Limb (tissue), 2 donors: ENCODE results near the gene IL5RA.
A peak's percentile ranks its signal among the peaks of the same experiment; 100 is the strongest.

ENCODE experiments used
- DNase-seq, 2 donors: peaks; one replicate each; pipeline ENCODE4 v3.0.0-alpha.2; 2016; ENCODE audit errors: extremely low spot score in 2 of 2

IL5RA gene

DNA sequence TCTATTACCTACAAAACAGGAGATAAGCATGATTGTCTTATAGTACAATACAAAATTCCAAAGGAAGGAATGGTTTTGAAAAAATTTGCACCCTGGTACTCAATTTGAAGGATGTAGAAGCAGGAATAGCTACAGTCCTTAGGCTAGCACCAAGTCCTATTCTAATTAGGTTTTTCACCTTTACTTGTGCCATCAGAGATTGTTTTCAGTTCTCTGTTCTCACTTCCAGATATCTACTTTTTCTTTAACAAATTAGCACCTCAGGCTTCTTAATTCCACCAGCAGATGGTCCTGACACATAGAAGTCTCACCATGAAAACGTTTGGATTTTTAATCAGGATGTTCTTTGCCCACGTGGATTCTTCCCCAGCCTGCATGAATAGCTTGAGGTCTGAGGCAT, 43.8 kb downstream of the IL5RA start:
- DNase-seq: no peak

DNA sequence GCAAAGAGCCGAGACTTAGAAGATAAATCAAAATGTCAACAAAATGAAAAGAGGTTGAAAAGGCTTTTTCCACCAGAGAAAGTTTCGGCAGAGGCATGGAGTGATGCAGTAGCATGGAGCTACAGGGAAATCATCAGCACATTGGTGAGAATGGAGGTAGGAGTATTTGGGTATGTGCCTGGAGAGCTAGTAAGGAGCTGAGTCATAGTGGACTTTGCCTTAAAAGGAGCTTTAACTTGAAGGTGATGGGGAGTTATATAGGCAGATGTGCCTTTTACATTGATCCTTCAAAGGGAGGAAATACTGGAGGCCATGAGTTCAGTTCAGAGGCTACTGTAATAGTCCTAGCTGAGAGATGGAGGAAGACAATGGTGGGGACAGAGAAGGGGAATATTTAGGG, 44.3 kb downstream of the IL5RA start:
- DNase-seq: no peak

DNA sequence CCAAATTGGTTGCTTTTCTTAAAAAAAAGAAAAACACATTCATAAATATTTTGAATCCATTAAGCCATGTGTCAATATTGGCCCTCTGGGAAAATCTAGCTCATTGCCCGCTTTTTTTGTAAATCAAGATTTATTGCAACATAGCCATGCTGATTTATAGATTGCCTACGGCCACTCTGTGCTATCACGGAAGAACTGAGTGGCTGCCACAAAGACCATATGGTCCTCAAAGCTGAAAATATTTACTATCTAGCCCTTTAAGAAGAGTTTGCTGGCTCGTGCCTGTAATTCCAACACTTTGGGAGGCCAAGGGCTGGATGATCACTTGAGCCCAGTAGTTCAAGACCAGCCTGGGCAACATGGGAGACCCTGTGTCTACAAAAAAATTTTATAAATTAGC, 45.9 kb downstream of the IL5RA start:
- DNase-seq: no peak

DNA sequence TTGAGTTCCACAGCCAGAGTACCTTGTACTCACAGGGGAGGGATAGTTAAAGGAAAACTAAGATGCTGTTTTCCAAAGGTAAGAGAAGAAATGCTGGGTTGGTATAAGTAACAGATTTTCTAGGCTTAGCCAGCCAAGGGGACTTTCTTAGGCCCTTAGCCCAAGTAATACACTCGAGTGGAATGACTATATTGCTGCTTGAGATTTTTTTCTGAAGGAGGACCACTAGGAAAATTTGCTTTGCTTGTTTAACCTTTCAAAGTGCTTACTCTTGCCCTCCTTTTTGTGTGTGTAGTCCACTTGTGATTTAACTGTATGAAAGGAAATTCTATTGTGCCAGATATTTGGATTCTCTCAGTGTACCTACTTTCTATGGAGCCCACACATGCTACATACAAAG, 50.5 kb downstream of the IL5RA start:
- DNase-seq: no peak

DNA sequence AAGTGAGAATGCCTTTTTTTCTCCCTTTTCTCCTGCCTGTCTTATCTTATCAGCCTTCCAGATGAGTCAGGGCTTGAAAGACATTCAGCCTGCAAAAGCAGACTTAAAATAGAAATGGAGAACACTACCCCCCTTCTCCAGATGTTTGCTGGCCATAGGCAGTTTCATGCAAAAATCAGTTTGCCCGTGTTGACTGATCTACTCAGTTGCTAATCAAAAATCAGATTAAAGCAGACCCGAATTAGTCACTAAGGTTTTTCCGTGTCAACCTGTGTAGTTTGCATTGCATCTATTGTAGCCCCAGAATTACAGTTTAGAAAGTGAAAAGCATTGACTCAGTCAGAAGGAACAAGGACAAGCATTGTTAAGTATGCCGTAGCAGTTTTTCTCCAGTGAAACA, 56.2 kb downstream of the IL5RA start:
- no peak for DNase-seq

DNA sequence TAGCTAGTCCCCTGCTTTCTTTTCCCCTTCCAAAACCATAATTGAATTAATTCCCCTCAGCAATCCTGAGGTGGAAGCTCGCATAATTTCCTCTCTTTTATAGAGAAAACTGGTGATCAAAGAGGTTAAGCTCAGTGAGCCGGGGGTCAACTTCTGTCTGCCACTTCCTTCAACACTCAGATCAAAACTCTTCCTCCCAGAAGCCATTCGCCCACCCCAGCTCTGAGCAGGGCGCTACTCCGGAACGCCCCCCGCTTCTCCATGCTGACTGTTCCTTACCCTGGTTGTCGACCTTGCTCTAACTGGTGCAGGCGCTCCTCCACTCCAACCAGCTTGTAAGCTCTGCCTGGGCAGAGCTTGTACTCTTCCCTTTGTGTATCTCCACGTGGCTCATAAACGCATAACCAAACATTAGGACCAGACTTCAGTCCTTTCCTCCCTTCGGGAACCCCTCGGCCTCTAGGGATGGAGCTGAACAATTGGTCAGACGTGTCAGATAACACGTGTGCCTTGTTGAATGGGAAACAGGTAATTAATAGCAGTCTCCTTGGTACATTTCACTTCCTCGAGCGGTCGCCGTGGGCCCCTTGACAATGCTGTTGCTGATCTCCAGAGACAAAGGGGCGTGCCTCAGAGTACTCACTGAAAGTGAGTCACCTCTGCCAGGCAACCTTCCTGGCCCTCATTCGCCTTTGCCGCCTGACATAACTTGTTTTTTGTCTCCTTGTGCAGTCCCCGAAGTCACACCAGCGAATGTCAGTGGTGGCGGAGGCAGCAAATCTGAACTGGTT, 71.8 kb downstream of the IL5RA start:
- no peak for DNase-seq

DNA sequence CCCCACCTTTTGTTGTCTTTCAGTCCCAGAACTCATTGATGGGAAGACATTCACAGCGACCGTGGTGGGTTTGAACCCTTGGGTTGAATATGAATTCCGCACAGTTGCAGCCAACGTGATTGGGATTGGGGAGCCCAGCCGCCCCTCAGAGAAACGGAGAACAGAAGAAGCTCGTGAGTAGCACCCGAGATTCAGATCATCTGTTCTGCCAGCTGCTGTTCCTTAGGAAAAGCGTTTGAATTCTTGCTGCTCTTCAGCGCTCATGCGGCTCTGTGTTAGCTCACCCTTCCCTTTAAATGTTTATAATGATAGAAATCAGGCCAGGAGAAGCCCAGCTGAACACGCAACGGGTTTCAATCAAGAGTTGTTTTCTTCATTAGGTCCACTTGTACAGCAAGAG, 73.0 kb downstream of the IL5RA start:
- no peak for DNase-seq

DNA sequence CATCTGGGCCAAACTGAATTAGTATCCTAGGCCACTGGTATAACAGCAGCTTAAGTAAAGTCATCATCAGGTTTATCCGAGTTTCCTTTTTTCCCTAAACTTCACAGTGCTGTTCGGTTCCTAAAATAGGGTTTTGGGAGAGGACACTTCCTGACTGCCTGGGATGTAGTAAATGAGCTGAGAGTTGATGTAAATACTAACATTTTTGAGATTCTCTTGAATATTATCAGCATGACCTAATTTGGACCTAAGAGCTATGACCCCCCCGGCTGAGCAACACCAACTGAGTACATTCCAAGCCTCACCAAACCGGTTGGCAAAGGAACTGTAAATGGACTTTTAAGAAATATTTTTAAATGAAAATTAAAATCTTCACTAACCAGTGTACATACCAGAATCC, 78.8 kb downstream of the IL5RA start:
- DNase-seq: no peak

DNA sequence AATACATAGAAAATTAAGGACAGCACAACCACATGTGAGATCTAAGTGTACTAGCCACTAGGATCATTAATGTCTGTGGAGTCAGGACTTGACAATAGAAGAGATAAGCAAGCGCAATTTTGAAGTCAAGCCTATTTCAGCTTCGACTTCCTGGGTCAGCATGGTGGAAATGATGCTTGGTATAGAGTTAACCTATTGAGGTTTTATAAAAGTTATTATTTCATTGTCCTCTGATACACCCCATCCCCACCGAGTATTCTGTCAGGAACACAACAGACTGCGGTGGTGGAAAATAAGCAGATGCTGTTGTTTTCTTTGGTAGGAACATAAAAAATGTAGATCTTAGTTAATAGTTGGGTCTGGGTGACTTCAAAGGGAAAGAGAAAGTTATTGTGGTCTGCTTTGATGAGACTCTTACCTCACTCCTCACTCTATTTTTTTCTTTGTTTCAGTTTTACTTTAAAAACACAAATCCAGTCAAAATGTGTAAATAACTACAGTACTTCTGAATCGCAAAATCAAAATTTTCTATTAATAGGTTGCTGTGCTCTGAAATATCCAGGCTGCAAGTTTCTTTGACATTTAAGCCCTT, 82.1 kb downstream of the IL5RA start:
- DNase-seq: no peak

DNA sequence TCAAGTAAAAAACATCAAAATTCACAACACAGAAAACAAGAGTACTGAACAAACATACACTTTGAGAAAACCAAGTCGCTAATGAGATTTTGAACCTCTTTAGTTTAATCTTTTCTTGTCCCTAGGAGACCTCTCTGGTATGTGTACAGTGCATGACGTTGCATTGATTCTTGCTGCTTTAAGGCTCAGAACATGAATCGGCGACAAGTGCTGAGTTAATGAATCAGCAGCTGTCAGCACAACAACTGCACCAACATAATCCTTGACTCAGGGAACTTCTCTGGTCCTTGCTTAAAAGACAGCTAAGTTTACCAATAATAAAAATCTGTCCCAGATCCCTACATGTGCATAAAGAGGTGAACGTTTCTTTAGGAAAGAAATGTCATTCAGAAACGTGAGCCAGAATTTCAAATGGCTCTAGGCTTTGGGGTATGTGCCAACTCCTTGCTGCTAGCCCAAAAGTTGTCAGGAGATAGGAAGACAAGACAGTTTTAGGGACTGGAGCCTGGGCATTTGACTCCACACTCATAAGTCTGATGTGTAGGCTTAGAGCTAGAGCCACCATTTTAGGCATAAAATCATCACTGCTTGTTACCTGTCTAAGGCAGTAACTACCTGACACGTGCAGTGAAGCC, 86.9 kb downstream of the IL5RA start:
- DNase-seq: peak in 1 of 2 donors; percentile 7

DNA sequence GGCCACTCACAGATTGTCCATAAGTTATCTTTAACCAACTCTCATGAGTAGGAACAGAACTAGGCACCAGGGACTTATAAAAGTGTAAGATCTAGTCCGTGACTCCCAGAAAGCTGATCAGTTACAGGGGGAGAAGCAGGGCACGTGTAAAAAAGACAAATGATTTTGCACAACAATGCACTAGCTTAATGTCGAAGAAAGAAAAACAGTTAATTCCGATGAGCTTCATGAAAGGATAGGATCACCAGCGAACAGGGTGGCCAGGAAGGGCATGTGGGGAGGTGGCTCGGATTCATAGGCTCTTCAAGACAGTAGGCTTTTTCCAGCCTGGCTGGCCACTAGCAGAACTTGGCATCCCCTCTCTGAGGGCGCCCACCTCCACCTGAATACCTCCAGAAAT, 90.0 kb downstream of the IL5RA start:
- no peak for DNase-seq
